ENCODE results near the gene FKBP5.

FKBP5 gene

GRCh38 chr6:35665573-35665972 is 23.1 kb downstream of the FKBP5 start:
- TF ChIP-seq CTCF (IDR thresholded peaks at IDR 0.05; ENCODE audit: low read depth, low read length, missing control alignments): no peak
- DNase-seq: no peak
- Histone ChIP-seq H3K36me3 (replicated peaks) (no peaks in the 10 kb centered on the region), H3K27me3 (replicated peaks) (no peaks in the 10 kb centered on the region), H3K27ac (no peak overlapping the region), H3K4me3 (ENCODE audit: low read depth, low read length) (no peak overlapping the region)
- in situ Hi-C loops (cut with HindIII; ENCODE audit: low pct_ligation_motif_present, low sequenced_read_pairs): no loop called here

- no peak for DNase-seq
- in situ Hi-C loops (cut with HindIII; ENCODE audit: low pct_ligation_motif_present, low sequenced_read_pairs): no loop called here
These were observed 23.8 kb downstream of the FKBP5 start for GRCh38 chr6:35664945-35665344.

GRCh38 chr6:35663447-35664235 is 25.1 kb downstream of the FKBP5 start:
- H3K27me3 ChIP-seq (replicated peaks): no peaks in the 10 kb centered on the region
- peak; percentile 80 for DNase-seq
- H3K36me3 ChIP-seq (replicated peaks): no peaks in the 10 kb centered on the region
- no peak for TF ChIP-seq CTCF (IDR thresholded peaks at IDR 0.05; ENCODE audit: low read depth, low read length, missing control alignments)
- in situ Hi-C loops (cut with HindIII; ENCODE audit: low pct_ligation_motif_present, low sequenced_read_pairs): no loop called here
- peak overlapping the region; percentile 66 for H3K27ac ChIP-seq
- no peak overlapping the region for H3K4me3 ChIP-seq (ENCODE audit: low read depth, low read length)

More at GRCh38 chr6:35664945-35665344, 23.8 kb downstream of the FKBP5 start:
- Histone ChIP-seq H3K4me3 (ENCODE audit: low read depth, low read length) (no peak overlapping the region), H3K27ac (peak overlapping the region; percentile 66), H3K27me3 (replicated peaks) (no peaks in the 10 kb centered on the region), H3K36me3 (replicated peaks) (no peaks in the 10 kb centered on the region)
- TF ChIP-seq CTCF (IDR thresholded peaks at IDR 0.05; ENCODE audit: low read depth, low read length, missing control alignments): no peak

- peak overlapping the region; percentile 66 for H3K27ac ChIP-seq
- H3K4me3 ChIP-seq (ENCODE audit: low read depth, low read length): no peak overlapping the region
- H3K36me3 ChIP-seq (replicated peaks): no peaks in the 10 kb centered on the region
- no peak for DNase-seq
- in situ Hi-C loops (cut with HindIII; ENCODE audit: low pct_ligation_motif_present, low sequenced_read_pairs): no loop called here
- no peak for TF ChIP-seq CTCF (IDR thresholded peaks at IDR 0.05; ENCODE audit: low read depth, low read length, missing control alignments)
- no peaks in the 10 kb centered on the region for H3K27me3 ChIP-seq (replicated peaks)
These were observed 25.7 kb downstream of the FKBP5 start for GRCh38 chr6:35662999-35663398.

- no peaks in the 10 kb centered on the region for H3K36me3 ChIP-seq (replicated peaks)
- no peak overlapping the region for H3K27ac ChIP-seq
- no peak for TF ChIP-seq CTCF (IDR thresholded peaks at IDR 0.05; ENCODE audit: low read depth, low read length, missing control alignments)
- DNase-seq: no peak
- H3K27me3 ChIP-seq (replicated peaks): no peaks in the 10 kb centered on the region
- no peak overlapping the region for H3K4me3 ChIP-seq (ENCODE audit: low read depth, low read length)
- in situ Hi-C loops (cut with HindIII; ENCODE audit: low pct_ligation_motif_present, low sequenced_read_pairs): no loop called here
These were observed 33.8 kb downstream of the FKBP5 start for GRCh38 chr6:35654883-35655282.

- Histone ChIP-seq H3K36me3 (replicated peaks) (no peaks in the 10 kb centered on the region), H3K4me3 (ENCODE audit: low read depth, low read length) (no peak overlapping the region), H3K27ac (no peak overlapping the region), H3K27me3 (replicated peaks) (no peaks in the 10 kb centered on the region)
- in situ Hi-C loops (cut with HindIII; ENCODE audit: low pct_ligation_motif_present, low sequenced_read_pairs): no loop called here
- TF ChIP-seq CTCF (IDR thresholded peaks at IDR 0.05; ENCODE audit: low read depth, low read length, missing control alignments): no peak
- no peak for DNase-seq
These were observed 37.5 kb downstream of the FKBP5 start for GRCh38 chr6:35651244-35651643.
